NCI-H146 (cell line): Measurements from ENCODE around the gene DSCAML1.

Experiments
- DNase-seq: peaks from one replicate; lab custom pipeline; 2025; lab: John Stamatoyannopoulos, UW

The DSCAML1 gene

DNA sequence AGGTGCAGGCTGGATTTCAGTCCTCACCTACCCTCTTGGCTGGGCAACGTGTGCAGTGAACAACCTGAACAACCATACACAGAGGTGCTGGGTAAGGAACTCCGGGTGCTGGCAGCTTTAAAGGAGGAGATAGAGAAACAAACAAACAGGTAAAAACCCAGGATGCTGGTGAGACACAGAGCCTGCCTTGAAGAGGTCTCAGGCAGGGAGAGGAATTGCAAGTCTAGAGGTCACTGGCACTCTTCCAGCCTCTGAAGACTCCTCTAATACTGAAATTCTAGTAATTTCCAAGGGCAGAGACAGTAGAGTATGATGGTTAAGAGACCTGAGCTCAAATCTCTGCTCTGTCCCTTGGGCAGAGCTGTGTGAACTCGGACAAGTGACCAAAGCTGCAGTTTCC, 276.8 kb downstream of the DSCAML1 start:
- DNase-seq, result no peak

DNA sequence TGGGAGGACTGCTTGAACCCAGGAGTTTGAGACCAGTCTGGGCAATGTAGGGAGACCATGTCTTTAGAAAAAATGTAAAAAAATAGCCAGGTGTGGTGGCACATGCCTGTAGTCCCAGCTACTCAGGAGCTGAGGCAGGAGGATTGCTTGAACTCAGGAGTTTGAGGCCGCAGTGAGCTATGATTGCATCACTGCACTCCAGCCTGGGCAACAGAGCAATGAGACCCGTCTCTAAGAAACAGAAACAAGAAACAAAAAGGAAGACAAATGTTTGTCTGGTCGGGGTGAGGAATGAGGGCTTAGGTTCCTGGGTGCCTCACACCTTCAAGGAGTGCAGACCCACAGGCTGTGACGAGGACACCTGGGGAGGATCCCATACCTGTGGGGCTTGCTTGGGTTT, 277.4 kb downstream of the DSCAML1 start:
- no peak for DNase-seq

DNA sequence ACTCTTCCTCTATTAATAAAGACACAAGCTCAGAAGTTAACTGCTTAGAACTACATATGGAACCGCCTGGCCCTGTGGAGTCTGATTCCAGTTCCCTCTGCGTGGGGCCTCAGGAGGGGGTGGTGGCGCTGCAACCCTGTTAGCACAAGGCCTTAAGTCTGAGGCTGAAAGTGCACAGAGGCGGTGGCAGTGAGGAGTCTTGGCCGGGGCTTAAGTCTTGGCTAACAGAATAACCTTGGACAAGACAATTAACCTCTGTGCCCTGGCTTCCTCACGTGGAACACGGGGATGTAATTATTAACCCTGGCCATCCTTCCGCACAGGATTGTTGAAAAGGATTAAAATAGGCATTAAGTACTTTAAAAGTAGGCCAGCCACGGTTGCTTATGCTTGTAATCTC, 277.8 kb downstream of the DSCAML1 start:
- DNase-seq, result no peak

DNA sequence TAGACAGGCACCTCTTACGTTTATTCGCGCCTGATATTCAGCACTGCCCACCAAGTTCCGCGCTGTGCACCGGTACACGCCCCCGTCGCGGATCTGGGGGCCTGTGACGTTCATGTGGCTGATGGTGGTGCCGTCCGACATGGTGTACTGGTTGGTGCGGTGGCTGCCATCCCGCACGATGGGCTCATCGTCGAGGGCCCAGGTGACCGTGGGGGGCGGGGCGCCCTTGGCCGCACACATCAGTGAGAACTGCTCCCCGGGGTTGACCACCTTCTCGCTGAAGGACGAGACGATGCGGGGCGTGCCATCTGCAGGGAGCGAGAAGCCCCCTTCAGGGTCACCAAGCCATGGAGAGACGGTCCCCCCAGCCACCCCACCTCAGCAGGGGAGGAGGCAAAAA, 278.6 kb downstream of the DSCAML1 start:
- DNase-seq, result no peak

DNA sequence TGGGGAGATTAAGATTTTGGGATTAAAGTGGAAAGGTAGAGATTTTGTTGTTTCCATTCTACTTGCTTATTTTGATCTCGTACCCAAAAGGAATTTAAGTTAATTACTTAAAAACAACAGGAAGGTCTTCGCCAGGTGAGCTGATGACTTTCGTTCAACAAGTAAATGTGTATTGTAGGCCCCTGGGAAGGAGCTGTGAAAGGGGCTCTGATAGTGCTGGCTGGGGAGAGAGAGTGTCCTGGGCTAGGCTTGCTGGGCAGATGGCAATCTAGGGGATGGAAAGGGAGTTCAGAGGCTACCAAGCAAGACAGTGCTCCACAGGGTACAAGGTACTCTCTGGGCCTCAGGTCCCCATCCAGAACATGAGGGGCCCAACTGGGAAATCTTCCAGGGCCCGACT, 279.9 kb downstream of the DSCAML1 start:
- no peak for DNase-seq

- DNase-seq, result no peak
Observed at GRCh38 chr11:117515892-117516787, 280.9 kb downstream of the DSCAML1 start.

DNA sequence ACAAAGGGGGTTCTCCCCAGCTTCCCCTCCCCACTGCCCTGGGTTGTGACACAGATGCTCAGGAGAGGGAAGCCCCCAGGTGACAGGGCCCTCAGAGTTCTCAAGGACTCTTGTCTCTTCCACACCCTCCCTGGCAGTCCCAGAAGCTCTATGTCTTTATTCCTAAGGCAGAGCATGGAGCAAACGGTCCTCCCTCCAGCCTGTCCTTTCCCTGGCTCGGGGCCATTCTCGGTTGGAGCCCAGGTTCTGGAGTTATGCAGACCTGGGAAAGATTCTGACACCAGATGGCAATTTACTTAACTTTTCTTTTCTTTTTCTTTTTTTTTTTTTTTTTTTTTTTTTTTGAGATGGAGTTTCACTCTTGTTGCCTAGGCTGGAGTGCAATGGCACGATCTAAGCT, 282.8 kb downstream of the DSCAML1 start:
- no peak for DNase-seq

GRCh38 chr11:117513666-117514065, 283.4 kb downstream of the DSCAML1 start:
- DNase-seq, result no peak

DNA sequence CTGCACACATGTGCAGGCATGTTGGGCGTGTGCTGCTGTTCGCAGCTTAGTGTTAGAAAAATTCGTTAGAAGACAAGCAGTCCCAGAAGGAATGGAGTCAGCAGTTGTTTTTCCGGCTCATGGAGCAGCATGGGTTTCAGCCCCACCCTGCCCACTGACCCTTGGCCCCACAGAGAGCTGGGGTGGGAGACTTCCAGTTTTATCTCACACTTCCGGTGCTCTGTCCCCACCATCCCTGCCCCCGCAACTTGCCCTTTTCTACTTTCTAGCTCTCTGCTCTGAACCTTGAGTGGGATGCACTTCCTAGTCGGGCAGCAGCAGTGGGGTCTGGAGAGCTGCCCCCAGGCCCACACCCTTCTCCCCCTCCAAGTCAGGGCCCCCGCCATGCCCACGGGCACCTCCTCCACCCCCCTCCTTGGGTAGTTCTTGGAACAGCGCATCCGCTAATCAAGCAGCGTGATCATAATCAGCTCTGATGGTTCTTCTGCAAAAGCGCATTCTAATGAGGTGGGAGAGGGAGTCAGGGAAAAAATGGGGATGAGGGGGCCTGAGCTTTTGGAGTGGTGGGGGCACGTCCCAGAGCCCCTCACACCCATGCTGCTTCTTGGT, 285.0 kb downstream of the DSCAML1 start:
- no peak for DNase-seq

GRCh38 chr11:117511483-117511930, 285.5 kb downstream of the DSCAML1 start:
- DNase-seq, result no peak

DNA sequence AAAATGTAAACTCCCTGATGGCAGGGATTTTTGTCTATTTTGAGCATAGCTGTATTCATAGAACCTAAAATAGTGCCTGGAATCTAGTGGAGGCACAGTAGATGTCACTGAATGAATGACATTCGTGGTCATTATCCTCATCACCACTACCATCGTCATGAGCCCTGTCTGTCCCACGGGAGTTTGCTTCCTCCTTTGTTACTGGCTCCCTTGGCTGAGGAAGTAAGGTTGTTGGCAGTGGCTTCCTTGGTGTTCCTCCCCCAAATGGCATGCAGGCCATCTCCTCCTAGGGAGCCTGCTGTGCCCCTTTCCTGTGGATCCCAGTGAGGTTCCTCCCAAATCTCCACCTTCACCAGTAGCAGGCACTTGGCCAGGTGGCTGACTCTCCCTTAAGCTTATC, 286.4 kb downstream of the DSCAML1 start:
- no peak for DNase-seq

DNA sequence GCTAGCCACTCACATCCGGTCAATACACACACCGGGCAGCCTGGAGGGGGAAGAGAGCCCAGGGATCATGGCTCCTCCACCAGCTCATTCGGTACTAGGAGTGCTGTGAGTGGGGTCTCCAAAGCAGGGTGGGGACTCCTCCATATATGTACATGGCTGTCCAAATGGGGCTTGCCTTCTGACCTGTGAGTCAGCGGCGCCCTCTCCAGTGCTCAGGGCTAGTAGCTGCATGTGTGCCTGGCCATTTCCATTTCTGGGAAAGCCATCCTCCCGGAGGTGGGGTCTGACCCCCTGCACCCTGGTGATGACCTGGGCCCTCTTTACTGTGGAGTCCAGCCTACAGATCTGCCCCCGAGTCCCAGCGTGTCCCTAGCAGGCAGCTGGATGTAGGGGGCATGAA, 287.5 kb downstream of the DSCAML1 start:
- DNase-seq, result no peak

DNA sequence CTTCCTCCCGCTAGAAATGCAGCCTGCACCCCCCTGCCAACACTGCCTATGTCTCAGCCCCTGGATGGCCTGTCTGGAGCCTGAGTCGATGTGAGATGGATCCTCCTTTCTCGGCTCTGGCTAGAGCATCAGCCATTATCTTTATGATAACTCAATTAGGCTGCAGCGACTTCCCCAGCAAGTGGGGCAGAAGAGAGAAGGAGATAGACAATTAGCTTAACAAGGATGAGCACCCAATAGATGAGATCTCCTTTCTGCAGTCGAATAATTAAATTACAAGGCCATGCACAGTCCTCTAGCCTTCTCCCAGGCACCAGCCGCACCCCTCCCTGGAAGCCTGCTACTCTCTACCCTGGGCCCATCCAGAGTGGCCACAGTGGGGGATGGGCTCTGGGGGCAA, 290.0 kb downstream of the DSCAML1 start:
- DNase-seq, result no peak

- peak; percentile 90 for DNase-seq
Observed at GRCh38 chr11:117505285-117505970, 291.6 kb downstream of the DSCAML1 start.

DNA sequence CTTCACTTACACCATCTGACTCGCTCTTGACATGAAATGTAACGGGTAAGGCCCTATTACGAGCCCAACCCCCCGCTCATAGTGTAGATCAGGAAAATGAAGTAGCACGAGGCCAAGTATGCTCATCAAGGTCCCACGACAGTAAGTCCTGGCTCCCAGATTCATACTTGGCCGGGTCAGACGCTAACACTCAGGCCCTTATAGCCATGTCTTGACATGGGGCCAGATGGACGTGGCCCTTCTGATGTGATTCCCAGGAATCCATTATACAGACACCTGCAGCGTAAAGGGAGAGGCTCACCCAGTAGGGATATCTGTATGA, 294.3 kb downstream of the DSCAML1 start:
- no peak for DNase-seq

- no peak for DNase-seq
Observed at GRCh38 chr11:117502015-117502778, 294.8 kb downstream of the DSCAML1 start.

DNA sequence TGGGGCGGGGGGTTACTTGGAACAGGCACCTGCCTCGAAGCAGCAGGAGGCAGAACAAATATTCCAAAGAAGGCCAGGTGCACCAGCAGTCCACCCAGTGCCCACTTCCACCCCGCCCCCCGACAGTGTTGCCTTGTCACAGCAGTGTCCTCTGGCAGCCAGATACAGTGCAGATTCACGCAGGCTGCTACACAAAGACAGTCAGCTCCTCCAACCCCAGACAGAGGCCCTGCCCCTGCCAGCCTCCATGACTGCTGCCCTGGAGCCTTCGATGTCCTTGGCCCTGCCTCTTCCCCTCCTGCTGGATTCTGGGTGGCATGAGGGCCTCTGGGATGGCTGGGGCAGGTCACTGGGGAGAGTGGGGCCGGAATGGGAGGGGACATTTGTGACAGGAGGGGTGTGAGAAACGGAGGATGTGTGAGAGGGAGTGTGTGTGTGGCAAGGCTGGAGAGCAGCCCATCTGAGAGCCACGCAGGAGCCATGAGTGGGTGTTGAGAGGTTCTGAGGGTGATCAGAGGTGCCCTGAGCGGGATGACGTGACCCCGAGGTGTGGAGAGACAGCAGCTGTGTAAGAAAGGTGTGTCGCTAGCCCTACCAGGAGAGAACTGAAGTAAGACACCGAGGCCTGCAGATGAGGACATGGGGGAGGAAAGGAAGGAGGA, 295.6 kb downstream of the DSCAML1 start:
- peak; percentile 99 for DNase-seq

DNA sequence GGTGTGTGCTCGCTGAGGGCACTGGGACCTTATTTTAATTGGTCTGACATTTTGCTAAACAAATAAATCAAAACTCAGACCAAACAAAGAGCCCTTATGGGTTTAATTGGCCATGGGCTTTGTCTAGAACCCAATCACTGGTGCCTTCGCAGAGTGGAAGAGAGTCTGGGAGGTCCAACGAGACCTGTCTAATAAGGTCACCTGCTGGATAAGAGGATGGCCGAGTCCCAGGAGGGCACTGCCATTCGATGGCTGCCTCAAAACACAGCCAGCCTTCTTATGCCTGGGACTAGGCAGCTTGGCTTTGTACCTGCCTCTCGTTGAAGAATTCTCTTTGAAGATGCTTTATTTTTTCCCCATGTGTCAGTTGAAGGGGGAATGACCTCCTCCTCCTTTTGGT, 298.2 kb downstream of the DSCAML1 start:
- peak; percentile 65 for DNase-seq

- DNase-seq, result no peak
Observed at GRCh38 chr11:117497206-117497951, 299.6 kb downstream of the DSCAML1 start.

DNA sequence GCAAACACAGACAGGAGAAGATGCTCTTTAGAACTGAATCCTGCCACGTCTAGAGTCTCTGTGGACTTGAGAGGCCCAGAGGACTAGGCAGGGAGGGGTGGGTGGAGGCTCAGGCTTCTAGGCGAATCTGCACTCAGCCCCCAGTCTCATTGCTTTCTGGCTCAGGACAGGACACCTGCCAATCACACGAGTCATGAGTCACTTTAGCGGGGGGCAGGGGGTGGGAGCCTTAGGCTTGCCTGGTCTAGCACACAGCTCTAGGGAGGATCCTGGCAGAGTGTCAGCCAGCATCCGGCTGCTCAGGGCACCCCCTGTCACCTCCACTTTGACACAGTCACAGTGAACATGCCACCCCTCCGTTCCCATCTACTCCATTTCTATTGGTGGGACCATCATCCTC, 301.7 kb downstream of the DSCAML1 start:
- no peak for DNase-seq
